GM19239 (cell line): ENCODE measurements around the gene TUBGCP5.

ENCODE experiments used
- DNase-seq: peaks from one replicate; pipeline ENCODE4 v3.0.0; 2011; ENCODE audit warnings: low spot score; ENCODE audit not compliant: insufficient read length
- FAIRE-seq: peaks from 2 replicates; lab custom pipeline; 2011; peaks lifted over from hg19 to GRCh38; lab: Jason Lieb, UNC

TUBGCP5 gene

DNA sequence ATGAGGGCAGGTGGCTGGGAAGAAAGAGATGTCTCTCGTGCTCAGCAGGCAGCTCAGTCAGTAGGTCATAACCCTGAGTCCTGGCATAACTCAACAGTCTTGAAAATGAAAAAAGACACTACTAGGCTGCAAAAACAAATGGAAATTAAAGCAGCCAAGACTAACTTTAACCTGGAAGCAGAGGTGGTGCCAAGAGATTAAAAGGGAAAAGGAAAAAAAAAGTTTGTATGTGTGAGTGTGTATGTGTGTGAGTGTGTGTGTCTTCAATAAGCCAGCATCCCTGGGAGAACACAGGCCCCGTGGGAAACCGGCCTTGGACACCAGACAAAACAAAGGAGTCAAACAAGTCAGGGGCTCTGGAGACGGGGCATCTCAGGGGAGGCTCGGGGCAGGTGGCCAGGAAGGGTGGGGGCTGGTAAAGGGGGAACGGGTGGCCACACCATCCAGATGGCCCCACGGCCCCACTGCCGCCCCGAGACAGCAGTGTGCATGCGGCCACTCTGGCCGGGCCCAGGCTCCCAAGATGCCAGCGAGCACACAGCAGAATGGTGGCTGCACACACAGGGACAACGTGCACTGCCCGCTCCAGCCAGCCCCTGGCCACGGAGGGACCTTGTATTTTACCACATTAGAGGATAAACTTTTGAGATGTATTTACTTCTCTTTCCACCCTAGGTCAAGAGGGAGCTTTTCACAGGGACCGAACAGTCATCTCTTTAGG is 83.0 kb downstream of the TUBGCP5 start:
- DNase-seq: no peak
- FAIRE-seq: no peak

DNA sequence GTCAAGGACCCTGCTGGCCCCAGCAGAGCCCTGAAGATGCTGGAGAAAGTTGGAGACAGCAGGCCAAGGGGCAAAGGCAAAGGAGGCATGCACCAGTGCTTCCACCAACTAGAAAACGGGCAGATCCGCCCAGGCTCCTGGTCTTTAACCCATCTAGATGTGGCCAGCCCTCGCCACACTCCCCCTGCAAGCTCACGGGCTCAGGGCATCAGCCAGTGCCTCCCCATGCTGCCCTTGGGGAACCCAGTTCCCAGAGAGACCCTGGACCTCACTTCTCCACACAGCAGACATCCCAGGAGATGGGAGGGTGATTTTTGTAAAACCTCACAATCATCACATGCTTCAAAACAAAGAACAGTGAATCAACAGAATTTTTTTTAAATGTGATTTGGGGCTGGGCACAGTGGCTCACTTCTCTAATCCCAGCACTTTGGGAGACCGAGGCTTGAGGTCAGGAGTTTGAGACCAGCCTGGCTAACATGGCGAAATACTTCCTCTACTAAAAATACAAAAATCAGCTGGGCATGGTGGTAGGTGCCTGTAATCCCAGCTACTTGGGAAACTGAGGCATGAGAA is 83.7 kb downstream of the TUBGCP5 start:
- no peak for FAIRE-seq

DNA sequence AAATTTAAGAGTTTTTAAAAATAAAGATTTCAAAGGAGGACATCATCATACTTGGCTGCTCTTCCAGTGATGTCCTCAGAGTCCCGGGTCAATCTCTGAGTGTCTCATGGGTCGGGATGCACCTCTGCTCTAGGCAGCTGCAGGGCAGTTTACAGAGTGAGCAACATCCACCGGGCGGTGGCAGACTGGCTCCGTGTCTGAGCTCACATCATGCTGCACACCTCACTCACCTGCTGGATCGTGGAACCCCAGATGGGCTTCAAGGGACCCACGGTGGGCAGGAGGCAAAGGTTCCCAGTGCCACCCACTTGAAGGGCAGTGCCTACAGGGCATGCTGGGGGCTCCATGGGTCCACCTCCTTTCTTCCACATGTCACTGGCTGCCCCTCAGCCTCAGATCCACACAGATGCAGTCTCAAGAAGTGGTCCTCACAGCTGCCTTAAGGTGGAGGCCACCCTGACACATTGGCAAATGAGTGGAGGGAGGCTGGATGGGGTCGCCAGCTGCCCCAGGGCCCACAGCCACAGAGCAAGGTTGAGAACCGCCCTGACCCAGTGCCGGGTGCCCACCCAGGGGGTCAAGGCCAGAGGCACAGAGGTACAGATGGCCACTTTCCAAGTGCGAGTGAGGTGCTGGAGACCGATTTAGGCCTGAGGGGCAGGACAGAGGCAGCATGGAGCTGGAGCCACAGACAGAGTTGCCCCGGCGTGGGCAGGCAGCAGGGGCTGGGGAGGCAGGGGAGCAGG is 84.4 kb downstream of the TUBGCP5 start:
- FAIRE-seq: no peak
- DNase-seq: no peak

More for the DNA sequence above, 83.7 kb downstream of the TUBGCP5 start:
- DNase-seq: no peak

DNA sequence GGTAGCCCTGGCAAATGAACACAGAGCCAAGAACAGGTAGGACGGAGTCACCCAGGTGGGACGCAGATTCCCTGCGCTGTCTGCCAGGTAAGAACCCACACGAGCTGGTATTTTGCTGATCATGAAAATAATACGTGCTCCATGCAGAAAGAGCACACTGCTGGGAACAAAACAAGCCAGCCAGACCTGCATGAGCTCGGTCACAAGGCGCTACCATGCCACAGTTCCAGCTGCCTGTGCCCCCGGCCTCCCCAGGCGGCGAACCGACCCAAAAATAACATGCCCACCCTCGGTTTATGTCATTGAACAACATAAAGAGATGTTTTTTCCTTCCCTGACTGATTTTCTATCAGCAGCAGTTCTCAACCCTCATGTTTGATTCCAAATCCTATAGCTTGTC is 85.0 kb downstream of the TUBGCP5 start:
- FAIRE-seq (no peak), DNase-seq (no peak)

DNA sequence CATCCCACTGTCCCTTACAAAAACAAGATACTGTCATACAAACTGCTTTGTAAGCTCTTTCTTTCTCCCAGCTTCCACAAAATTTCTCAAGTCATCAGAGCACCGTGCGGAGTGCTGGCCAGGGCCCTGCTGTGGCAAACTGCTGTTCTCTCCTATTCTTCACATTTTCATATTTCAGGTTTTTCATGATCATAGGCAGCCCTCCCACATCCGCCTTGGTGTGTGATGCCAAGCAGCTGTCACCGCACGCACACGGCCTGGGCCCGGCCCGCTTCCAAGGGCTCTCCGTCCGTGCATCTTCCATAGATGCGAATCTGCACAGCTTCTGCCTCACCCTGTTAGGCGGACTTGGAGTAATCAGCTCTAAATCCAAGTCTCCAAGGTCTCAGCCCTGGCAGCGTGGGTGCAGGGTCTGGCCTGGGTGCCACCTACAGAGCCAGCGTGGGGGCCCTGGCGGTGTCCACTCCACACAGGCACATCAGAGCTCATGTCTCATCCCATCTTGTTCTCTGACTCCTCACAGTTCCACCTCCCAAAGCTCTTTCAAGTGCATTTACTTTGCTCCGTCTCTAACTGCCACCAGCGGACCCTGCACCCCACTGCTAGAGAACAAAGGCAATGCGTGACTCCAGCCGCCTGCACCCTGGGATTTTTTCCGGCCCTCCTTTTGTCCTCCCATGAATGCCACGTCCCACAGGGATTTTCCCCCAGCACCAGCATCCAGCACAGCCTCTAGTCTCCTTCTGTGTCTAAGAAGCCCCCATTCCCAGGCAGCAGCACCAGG is 86.4 kb downstream of the TUBGCP5 start:
- no peak for FAIRE-seq
- DNase-seq: no peak

DNA sequence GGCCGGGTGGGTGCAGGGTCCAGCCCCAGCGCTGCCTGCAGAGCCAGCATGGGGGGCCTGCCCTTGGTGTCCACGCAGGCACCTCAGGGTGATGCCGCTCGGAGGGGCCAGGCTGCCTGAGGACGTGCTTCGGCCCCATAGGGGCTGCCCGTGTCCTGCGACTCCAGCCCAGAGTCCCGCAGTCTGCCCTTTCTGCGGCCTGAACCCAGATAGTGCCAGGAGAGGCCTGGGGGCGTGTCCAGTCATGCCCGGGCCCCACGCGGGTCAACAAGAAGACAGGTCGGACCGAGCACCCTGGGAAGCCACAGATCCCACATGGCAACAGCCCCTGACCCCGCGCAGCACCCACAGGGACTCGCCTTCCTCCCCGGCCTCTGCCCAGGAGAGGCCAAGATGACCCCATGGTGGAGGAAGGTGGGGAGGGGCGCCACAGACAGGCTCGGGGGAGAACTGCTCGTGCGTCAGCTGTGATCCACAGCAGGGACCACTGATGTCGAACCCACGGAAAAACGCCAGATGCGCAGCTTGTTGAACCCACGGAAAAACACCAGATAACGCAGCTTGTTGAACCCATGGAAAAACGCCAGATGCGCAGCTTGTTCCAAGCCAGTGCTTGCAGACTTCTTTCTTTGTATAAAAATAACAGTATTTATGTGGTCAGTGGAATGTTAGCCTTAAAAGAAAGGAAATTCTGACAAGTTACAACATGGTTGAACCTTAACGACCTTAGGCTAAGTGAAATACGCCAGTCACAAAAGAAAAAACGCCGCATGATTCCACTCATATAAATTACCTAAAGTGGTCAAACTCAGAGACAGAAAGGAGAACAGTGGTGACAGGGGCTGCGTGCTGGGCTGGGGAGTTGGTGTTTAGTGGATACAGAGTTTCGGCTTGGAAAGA is 87.7 kb downstream of the TUBGCP5 start:
- no peak for DNase-seq
- FAIRE-seq: no peak

DNA sequence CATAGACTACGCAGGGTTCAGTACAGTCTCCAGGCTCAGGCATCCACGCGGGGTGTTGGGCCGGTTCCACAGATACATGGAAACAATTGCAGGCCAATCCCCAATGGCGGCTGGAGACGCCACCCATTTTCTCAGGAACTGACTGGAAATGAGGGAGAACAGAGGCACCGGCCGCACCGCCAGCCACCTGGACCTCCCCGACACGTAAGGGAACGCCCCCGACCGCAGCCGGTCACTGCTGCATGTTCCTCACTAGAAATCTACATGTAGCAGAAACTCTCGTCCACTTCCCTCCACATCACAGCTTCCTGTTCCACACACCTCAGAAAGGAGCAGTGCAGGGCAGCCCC is 88.4 kb downstream of the TUBGCP5 start:
- DNase-seq: no peak
- no peak for FAIRE-seq

DNA sequence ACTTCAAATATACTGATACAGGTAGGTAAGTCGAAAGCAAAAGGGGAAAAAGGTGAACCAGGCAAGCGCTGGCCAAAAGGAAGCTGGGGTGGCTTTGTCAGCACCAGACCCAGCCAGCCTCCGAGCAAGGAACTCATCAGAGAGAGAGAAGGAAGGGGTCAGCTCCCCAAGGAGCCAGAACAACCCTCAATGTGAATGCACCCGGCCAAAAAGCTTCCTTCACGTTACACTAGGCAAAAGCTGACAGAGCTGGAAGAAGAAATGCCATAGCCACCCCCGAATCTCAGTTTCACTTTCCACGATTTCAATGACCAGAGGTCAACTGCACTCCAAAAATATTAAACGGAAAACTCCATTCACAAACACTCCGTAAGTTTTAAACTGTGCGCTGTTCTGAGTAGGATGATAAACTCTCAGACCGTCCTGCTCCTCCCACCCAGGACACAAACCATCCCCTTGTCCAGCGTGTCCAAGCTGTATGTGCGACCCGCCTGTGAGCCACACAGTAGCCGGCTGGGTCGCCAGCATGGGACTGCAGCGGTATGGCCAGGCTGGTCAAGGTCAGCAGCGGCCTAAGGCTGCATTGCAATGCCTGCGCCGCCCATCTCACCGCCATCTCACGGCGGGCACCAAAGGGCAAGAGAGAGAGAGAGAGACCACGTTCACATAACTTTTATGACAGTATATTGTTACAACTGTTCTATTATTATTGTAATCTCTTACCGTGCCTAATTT is 88.9 kb downstream of the TUBGCP5 start:
- DNase-seq (no peak), FAIRE-seq (no peak)
